HL-60/S4 treated with phorbol 12-myristate 13-acetate at 8.2 ng/mL for 4 days and 3 days (cell line): ENCODE data around the gene COMP.

Experiments
- in situ Hi-C: fragments of 300-500 bp; cut with MboI; formaldehyde crosslinking; loops from 2 replicates; pipeline ENCODE4 v1.15.0; 2022; ENCODE audit warnings: low sequenced_read_pairs

Gene COMP

GRCh38 chr19:18750295-18750970 lies 40.7 kb downstream of the COMP start:
- in situ Hi-C loops, result no loop called here

- in situ Hi-C loops, result no loop called here
Observed at GRCh38 chr19:18749362-18750231, 41.5 kb downstream of the COMP start.

- in situ Hi-C loops, result no loop called here
Observed at GRCh38 chr19:18746401-18747325, 44.4 kb downstream of the COMP start.

- in situ Hi-C loops, result no loop called here
Observed at GRCh38 chr19:18745931-18746330, 45.2 kb downstream of the COMP start.

- in situ Hi-C loops, result no loop called here
Observed at GRCh38 chr19:18745012-18745735, 45.9 kb downstream of the COMP start.

GRCh38 chr19:18743784-18744418 lies 47.2 kb downstream of the COMP start:
- in situ Hi-C loops, result no loop called here

- in situ Hi-C loops, result no loop called here
Observed at GRCh38 chr19:18742838-18743783, 48.0 kb downstream of the COMP start.

- in situ Hi-C loops, result no loop called here
Observed at GRCh38 chr19:18742324-18742723, 48.8 kb downstream of the COMP start.

GRCh38 chr19:18741124-18742121 lies 49.7 kb downstream of the COMP start:
- in situ Hi-C loops, result no loop called here

GRCh38 chr19:18738961-18739690 lies 52.0 kb downstream of the COMP start:
- in situ Hi-C loops, result no loop called here

GRCh38 chr19:18737954-18738351 lies 53.2 kb downstream of the COMP start:
- in situ Hi-C loops, result no loop called here

GRCh38 chr19:18737337-18737953 lies 53.7 kb downstream of the COMP start:
- in situ Hi-C loops, result no loop called here

GRCh38 chr19:18736415-18737336 lies 54.4 kb downstream of the COMP start:
- in situ Hi-C loops, result no loop called here

- in situ Hi-C loops, result no loop called here
Observed at GRCh38 chr19:18735752-18736151, 55.4 kb downstream of the COMP start.

GRCh38 chr19:18735324-18735723 lies 55.8 kb downstream of the COMP start:
- in situ Hi-C loops, result no loop called here
